Stimulated activated CD4-positive, alpha-beta T cell treated with anti-CD3 and anti-CD28 coated beads, Interleukin-2, amount 100 ng/mL, for 24 hours (primary cell): ENCODE data around the gene ALPK1.
"Not testable (repeated sequence)": the region's sequence is repeated elsewhere in the genome, so short reads cannot be mapped to it uniquely, and the experiment has no call there.

Source experiments
- DNase-seq, 2 donors: peaks; one replicate each; pipeline ENCODE4 v3.0.0-alpha.2; 2020

Gene ALPK1

DNA sequence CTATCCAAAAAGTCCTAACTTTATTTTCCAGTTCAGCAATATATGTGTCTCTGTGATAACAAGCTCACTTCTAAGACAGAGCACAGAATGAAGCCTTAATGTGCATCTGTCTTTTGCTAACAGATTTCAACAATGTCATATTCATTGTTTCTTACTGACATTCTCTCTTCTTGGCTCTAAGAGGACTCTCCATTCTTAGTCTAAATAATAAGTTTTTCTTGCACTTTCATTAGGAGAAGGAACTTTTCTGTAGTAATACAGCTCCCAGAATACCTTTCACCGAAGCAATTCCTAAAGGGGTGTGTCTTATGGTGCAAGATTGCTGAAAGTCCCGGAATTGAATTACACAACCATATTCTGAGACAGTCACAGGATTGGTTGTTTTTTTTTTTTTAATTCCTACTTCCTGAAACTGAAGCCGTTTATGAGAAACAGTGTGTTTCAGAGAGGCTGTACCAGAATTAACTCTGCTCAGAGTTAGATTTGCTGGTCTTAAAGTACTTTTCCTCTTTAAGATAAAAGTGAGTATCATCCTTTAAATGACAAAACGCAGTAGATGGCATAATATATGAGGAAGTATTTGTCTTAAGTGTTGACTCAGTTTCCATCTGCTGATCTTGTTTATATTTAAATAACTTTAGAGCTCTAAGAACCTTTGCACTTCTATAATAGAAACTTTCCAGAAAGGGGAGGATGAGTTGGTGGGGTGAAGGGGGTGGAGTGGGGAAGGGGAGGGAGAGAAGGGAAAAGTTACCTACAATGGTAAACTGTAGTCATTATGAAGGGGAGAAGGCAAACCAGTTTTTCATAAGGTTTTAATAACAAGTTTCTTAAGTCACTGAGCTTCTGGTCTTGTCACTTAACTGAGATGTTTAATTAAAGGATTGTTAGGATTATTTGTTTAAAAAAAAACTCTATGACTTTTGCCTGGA, at the start of gene ALPK1:
Gene ALPK1 (plus strand): TSS at position 421 of the 932 bp plus-strand sequence.
- no peak for DNase-seq

- DNase-seq = no peak
Measured at GRCh38 chr4:112251019-112251643, 46.0 kb upstream of the ALPK1 start.

DNA sequence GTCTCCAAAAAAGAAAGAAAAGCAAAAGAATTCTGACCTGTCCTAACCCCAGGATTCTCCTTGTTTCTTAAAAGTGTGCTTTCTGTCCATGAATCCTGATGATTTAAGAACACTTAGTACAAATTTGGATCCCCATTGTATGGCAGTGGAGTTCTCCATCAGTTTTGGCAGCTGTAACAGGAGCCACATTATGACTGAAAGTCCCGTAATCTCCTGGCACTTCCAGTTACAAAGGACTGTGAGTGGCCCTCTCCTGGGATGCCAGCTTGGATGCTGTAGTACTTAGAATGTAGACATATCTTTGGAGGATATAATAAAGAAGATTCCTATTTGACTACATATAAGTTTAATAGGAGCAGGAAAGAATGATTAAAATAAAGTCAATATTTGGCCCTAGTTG, 44.9 kb upstream of the ALPK1 start:
- DNase-seq = no peak

- DNase-seq = no peak
Measured at GRCh38 chr4:112253382-112254000, 43.7 kb upstream of the ALPK1 start.

GRCh38 chr4:112257098-112257497, 40.1 kb upstream of the ALPK1 start:
- no peak for DNase-seq

DNA sequence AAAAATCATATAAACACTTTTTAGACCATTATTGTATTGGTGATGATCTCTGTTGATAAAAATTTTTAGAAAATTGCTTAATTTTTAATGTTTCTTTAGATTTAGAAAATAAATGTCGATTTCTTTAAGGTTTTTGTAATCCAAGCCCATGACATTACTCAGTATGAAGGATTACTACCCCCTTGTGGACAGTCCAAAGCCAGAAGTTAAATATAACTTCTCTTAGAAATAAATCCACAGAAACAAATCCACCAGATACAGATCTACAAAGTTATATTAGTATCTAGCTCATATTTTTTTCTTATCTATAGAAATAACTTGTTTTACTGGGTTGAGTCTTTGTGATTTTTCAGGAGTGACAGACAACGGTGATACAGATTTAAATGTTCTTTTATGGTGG, 30.3 kb upstream of the ALPK1 start:
- no peak for DNase-seq

DNA sequence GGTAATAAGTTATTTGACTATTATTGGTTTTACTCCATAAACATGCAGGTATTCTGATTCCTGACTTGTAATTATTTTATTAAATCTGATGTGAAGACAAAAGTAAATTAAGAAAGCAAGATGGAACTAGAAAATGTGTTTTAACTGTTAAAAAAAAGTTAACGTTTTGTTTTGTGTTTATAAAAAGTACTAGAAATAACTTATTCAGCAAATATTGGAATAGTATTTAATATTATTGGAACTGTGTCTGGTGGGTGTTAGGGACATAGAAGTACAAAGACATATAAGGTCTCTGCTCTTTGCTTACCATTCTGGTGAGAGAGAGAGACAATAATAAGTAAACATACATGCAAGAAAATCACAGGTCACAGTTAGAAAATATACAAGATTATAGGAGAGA, 27.1 kb upstream of the ALPK1 start:
- no peak for DNase-seq

DNA sequence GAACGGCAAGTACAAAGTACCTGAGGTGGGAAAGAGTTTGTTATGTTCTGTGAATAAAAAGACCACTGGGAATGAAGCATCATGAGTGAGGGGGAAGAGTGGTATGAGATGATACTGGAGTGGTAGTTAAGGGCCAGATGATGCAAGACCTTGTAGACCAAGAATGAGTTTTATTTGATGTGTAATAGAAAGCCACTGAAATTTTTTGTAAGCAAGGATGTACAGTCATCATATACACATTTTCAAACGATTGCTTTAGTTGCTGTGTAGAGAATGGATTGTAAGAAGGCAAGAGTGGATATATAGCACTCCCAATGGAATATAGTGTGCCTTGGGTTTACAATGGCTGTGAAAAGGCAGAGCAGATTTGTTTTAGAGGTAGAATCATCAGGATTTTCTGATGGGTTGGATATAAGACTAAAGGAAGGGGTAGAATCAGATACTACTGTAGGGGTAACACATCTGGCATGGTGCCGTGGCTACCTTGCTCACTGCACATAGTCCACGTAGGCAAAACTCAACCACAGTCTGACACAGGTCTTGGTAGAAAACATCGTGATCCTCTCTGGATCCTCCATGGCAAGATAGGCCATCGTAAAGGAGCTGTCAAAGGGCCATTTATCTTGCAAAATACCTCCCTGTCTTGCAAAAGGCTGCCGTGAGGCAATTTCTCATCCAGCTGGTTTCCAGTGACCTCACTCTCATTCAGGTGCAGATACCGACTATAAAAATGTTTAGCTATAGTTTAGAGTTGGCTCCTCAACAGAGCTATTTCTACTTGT, 26.3 kb upstream of the ALPK1 start:
- DNase-seq = no peak

- no peak for DNase-seq
Measured at GRCh38 chr4:112272292-112272691, 24.9 kb upstream of the ALPK1 start.

GRCh38 chr4:112274959-112275358, 22.2 kb upstream of the ALPK1 start:
- DNase-seq = no peak

DNA sequence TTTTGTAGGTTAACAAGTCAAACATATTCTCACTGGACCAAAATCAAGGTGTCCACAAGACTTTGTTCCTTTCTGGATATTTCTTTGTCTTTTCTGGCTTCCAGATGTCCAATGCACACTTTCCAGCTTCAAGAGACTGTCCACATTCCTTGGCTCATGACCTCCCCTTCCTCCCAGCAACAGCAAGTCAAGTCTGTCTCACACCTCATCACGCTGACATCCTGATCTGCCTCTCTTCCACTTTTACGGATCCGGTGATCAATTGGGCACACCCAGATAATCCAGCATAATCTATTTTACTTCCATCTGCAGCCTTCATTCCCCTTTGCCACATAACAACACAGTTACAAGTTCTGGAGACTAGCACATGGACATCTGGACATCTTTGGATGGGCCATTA, 21.1 kb upstream of the ALPK1 start:
- DNase-seq = no peak

GRCh38 chr4:112277220-112277619, 19.9 kb upstream of the ALPK1 start:
- DNase-seq = no peak

GRCh38 chr4:112277705-112278448, 19.3 kb upstream of the ALPK1 start:
- DNase-seq = no peak

GRCh38 chr4:112279025-112279881, 17.9 kb upstream of the ALPK1 start:
- no peak for DNase-seq

DNA sequence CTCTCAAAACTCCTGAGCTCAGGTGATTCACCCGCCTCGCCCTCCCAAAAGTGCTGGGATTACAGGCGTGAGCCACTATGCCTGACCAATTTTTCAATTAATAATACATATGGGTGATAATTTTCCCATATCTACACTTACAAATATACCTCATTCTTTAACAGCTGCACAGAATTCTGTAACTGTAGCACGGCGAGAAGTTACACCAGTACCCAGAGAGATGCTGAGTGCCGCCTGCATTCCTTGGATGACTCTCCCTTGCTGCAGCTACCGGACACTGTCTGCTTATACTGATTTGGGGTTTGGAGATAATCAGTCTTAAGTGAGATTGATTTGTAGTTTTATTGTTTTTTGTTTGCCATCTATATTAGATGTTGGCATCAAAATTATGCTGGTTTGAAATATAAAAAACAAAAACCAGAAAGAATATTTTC, 17.3 kb upstream of the ALPK1 start:
- no peak for DNase-seq

DNA sequence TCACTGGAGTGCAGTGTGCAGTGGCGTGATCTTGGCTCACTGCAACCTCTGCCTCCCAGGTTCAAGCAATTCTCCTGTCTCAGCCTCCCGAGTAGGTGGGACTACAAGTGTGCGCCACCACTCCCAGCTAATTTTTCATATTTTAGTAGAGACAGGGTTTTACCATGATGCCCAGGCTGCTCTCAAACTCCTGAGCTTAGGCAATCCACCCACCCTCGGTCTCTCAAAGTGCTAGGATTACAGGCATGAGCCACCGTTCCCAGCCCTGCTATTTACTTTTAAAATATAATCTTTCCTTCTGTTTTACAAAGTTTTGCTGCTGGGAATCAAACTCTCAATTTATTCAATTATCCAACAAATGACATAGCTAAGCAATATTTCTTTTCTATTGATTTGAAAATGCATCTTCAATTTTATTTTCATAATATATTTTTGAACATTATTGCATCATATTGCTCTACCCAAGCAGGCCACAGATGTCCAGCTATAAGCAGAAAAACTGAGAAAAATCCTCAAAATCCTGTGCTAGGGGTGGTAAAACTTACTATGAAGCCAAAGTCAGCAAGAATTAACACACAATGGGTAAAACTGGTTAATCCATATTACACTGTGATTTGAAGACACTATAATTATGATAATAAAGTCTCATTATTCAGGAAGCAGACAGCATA, 16.6 kb upstream of the ALPK1 start:
- DNase-seq = no peak

DNA sequence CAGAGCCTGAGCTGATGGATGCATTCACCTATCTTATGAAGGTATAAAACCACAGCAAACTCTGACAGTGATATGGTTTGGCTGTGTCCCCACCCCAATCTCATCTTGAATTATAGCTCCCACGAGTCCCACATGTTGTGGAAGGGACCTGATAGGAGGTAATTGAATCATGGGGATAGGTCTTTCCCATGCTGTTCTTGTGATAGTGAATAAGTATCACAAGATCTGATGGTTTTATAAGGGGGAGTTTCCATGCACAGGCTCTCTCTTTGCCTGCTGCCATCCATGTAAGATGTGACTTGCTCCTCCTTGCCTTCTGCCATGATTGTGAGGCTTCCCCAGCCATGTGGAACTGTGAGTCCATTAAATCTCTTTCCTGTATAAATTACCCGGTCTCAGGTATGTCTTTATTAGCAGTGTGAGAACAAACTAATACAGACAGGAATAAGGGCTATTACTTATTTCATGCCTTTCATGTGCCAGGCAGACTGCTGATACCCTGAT, 15.2 kb upstream of the ALPK1 start:
- DNase-seq = not testable (repeated sequence)

DNA sequence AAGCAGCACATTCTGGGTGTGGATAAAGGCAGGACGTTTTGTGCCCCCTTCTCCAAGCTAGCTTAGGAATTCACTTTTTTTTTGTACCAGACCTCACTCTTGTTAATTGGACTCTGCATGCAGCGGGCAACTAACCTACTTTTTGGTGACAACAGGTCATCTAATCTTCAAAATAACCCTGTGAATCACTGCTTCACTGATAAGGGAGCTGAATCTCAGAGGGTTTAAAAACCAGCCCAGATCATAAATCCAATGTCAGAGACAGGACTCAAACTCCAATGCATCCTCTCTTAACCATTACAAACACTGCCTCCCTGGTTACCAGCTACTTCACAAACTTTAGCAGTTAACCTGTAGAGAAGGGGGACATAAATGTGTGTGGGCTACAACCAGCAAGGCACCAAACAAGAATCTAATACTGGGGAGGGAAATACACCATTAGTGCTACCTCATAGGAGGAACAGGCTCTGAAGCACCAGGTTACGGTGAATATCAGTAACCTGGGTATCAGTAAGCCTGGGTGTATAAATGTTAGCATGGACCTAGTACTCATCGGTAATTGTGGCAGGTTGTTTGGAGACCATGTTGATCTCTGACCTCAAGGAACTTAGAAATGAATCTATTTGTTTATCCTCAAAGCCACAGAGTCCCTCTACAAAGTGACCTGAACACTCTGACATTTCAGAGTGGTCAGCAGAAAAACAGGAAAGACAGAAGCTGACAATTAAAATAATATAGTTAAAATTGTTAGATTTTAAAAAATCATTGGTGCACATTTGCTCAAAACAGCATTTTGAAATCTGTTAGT, 14.1 kb upstream of the ALPK1 start:
- no peak for DNase-seq

GRCh38 chr4:112284166-112284565, 13.0 kb upstream of the ALPK1 start:
- no peak for DNase-seq
